Liver (tissue), 9 donors: ENCODE measurements around the gene TULP4. TPM values are rescaled to one million over a fixed set of nuclear protein-coding genes. Genes with fewer than 3 reads are reported as not detected.

Source experiments
- DNase-seq: peaks from one replicate; pipeline ENCODE4 v3.0.0-alpha.2; 2017; ENCODE audit warnings: low spot score
- H3K27ac ChIP-seq, 2 donors: one replicate each; pipeline ENCODE4 v1.7.0; 2013; ENCODE audit warnings: inconsistent platforms in 2 of 2, low read length in 2 of 2, control low read depth in 1 of 2, low read depth in 1 of 2, mild to moderate bottlenecking in 1 of 2
- H3K27me3 ChIP-seq, 4 donors: one replicate each; pipeline versions ENCODE4 v1.6.1 to v1.7.0; 2013; ENCODE audit warnings: low read length in 3 of 4, inconsistent platforms in 1 of 4, mild to moderate bottlenecking in 1 of 4, moderate library complexity in 1 of 4; ENCODE audit not compliant: control insufficient read depth in 4 of 4, insufficient read depth in 4 of 4
- H3K36me3 ChIP-seq, 4 donors: one replicate each; pipeline versions ENCODE4 v1.6.1 to v1.7.0; 2013; ENCODE audit warnings: low read length in 3 of 4, mild to moderate bottlenecking in 3 of 4, low read depth in 1 of 4, moderate library complexity in 1 of 4; ENCODE audit not compliant: control insufficient read depth in 4 of 4, insufficient read depth in 3 of 4
- H3K4me1 ChIP-seq, 4 donors: one replicate each; pipeline versions ENCODE4 v1.6.1 to v1.7.0; 2013; ENCODE audit warnings: low read length in 3 of 4, mild to moderate bottlenecking in 3 of 4, moderate library complexity in 1 of 4; ENCODE audit not compliant: control insufficient read depth in 4 of 4, insufficient read depth in 4 of 4
- H3K4me3 ChIP-seq, 3 donors: one replicate each; pipeline versions ENCODE4 v1.6.1 to v1.7.0; 2013; ENCODE audit warnings: low read length in 3 of 3, control low read depth in 1 of 3, low read depth in 1 of 3, mild to moderate bottlenecking in 1 of 3
- H3K9ac ChIP-seq, 2 donors: one replicate each; pipeline ENCODE4 v1.7.0; 2013; ENCODE audit warnings: low read length in 2 of 2, mild to moderate bottlenecking in 2 of 2, moderate library complexity in 2 of 2, control low read depth in 1 of 2, low read depth in 1 of 2
- H3K9me3 ChIP-seq, 4 donors: one replicate each; pipeline versions ENCODE4 v1.6.1 to v1.7.0; 2013; ENCODE audit warnings: low read length in 3 of 4; ENCODE audit not compliant: control insufficient read depth in 4 of 4
- EGR1 ChIP-seq, 2 donors: IDR thresholded peaks; 2 replicates each; pipeline ENCODE4 v1.6.1; 2016 to 2018; ENCODE audit warnings: antibody characterized with exemption in 2 of 2, low read depth in 2 of 2
- FOXA2 ChIP-seq: IDR thresholded peaks from 2 replicates; pipeline ENCODE4 v1.6.1; 2016; ENCODE audit warnings: antibody characterized with exemption
- GABPA ChIP-seq, 2 donors: IDR thresholded peaks in 1 of 2; conservative IDR thresholded peaks in 1 of 2; 2 replicates each; pipeline ENCODE4 v1.6.1; 2016; ENCODE audit warnings: antibody characterized with exemption in 2 of 2, mild to moderate bottlenecking in 1 of 2, moderate library complexity in 1 of 2
- HNF4A ChIP-seq, 2 donors: conservative IDR thresholded peaks; 2 replicates each; pipeline ENCODE4 v1.6.1; 2016; ENCODE audit warnings: antibody characterized with exemption in 2 of 2, mild to moderate bottlenecking in 2 of 2
- HNF4G ChIP-seq: IDR thresholded peaks from 2 replicates; pipeline ENCODE4 v1.6.1; 2016; ENCODE audit warnings: antibody characterized with exemption
- JUND ChIP-seq, 2 donors: IDR thresholded peaks; 2 replicates each; pipeline ENCODE4 v1.6.1; 2016; ENCODE audit warnings: antibody characterized with exemption in 2 of 2
- NR2F2 ChIP-seq: IDR thresholded peaks from 2 replicates; pipeline ENCODE4 v1.6.1; 2016; ENCODE audit warnings: antibody characterized with exemption
- RAD21 ChIP-seq, 2 donors: IDR thresholded peaks; 2 replicates each; pipeline ENCODE4 v1.6.1; 2016; ENCODE audit warnings: antibody characterized with exemption in 2 of 2, mild to moderate bottlenecking in 2 of 2
- REST ChIP-seq: IDR thresholded peaks from 2 replicates; pipeline ENCODE4 v1.6.1; 2016; ENCODE audit warnings: antibody characterized with exemption, mild to moderate bottlenecking
- RXRA ChIP-seq, 2 donors: IDR thresholded peaks; 2 replicates each; pipeline ENCODE4 v1.6.1; 2017 to 2018; ENCODE audit warnings: antibody characterized with exemption in 2 of 2, mild to moderate bottlenecking in 1 of 2
- SP1 ChIP-seq: IDR thresholded peaks from 2 replicates; pipeline ENCODE4 v1.6.1; 2018; ENCODE audit warnings: antibody characterized with exemption, mild to moderate bottlenecking
- TAF1 ChIP-seq: conservative IDR thresholded peaks from 2 replicates; pipeline ENCODE4 v1.6.1; 2016; ENCODE audit warnings: antibody characterized with exemption, mild to moderate bottlenecking
- YY1 ChIP-seq: IDR thresholded peaks from 2 replicates; pipeline ENCODE4 v1.6.1; 2016; ENCODE audit warnings: antibody characterized with exemption, mild to moderate bottlenecking
- ZBTB33 ChIP-seq: IDR thresholded peaks from 2 replicates; pipeline ENCODE4 v1.6.1; 2016; ENCODE audit warnings: antibody characterized with exemption
- WGBS: extraction: QIAGEN DNeasy Blood & Tissue Kit; methylation state at CpG from one replicate; pipeline ENCODE4 v1.1.7; 2013; 5-methylcytosine and 5-hydroxymethylcytosine counted together
- polyA plus RNA-seq, 2 donors: library from polyadenylated mRNA; stranded (reverse) in 1 of 2; unstranded in 1 of 2; fragments of 200-250 nt in 1 of 2; fragments of >200 nt in 1 of 2; fragmentation: Nextera tagmentation in 1 of 2; extraction: Ambion mirVana in 1 of 2; gene quantifications; one replicate each; pipeline versions ENCODE4 v1.2.1 to v1.2.3, GENCODE V29; 2013 to 2015
- total RNA-seq, 2 donors: library from RNA; depleted of rRNA; stranded (reverse); fragments of >200 nt; gene quantifications; one replicate each; pipeline ENCODE4 v1.2.3, GENCODE V29; 2014
- TF ChIP-seq, protein P1 (sequence below): fragments of 150-350 bp; IDR thresholded peaks from 2 replicates; pipeline ENCODE4 v1.5.1; 2017; ENCODE audit warnings: improper control_type of control experiment, low read depth, low read length; ENCODE audit not compliant: missing input control
- TF ChIP-seq, protein P2 (sequence below): IDR thresholded peaks from 2 replicates; pipeline ENCODE4 v1.6.1; 2016; ENCODE audit warnings: antibody characterized with exemption
- TF ChIP-seq, protein P3 (sequence below): IDR thresholded peaks from 2 replicates; pipeline ENCODE4 v1.6.1; 2016; ENCODE audit warnings: antibody characterized with exemption
- donor health status: healthy.
- donor health status: healthy.
- donor health status: healthy.
- donor health status: healthy.
- donor health status: healthy.

Gene TULP4
- total and polyA plus RNA-seq, 4 donors: 2.2 to 53.3 (median 18.0) TPM

- TF ChIP-seq, protein P1, sequence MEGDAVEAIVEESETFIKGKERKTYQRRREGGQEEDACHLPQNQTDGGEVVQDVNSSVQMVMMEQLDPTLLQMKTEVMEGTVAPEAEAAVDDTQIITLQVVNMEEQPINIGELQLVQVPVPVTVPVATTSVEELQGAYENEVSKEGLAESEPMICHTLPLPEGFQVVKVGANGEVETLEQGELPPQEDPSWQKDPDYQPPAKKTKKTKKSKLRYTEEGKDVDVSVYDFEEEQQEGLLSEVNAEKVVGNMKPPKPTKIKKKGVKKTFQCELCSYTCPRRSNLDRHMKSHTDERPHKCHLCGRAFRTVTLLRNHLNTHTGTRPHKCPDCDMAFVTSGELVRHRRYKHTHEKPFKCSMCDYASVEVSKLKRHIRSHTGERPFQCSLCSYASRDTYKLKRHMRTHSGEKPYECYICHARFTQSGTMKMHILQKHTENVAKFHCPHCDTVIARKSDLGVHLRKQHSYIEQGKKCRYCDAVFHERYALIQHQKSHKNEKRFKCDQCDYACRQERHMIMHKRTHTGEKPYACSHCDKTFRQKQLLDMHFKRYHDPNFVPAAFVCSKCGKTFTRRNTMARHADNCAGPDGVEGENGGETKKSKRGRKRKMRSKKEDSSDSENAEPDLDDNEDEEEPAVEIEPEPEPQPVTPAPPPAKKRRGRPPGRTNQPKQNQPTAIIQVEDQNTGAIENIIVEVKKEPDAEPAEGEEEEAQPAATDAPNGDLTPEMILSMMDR: no peak
- no peak for TF ChIP-seq SP1
Measured at GRCh38 chr6:158464483-158464882, 152.2 kb downstream of the TULP4 start (continued).

GRCh38 chr6:158465257-158465656, 153.0 kb downstream of the TULP4 start:
- no peaks in the 10 kb centered on the region for H3K27me3 ChIP-seq
- WGBS: 91% methylated on average over 2 of the region's 2 CpGs
- H3K9me3 ChIP-seq: no peaks in the 10 kb centered on the region
- no peak overlapping the region for H3K27ac ChIP-seq
- no peak overlapping the region for H3K4me3 ChIP-seq
- peaks cover 0 to 12% (median 5%) of the 10 kb centered on the region in 4 donors for H3K36me3 ChIP-seq
- H3K4me1 ChIP-seq: no peaks in the 10 kb centered on the region
- no peak for TF ChIP-seq FOXA2
- no peak for TF ChIP-seq TAF1
- no peak for TF ChIP-seq RAD21 (IDR thresholded peaks at IDR 0.05)
- no peak for TF ChIP-seq REST
- TF ChIP-seq, protein P2, sequence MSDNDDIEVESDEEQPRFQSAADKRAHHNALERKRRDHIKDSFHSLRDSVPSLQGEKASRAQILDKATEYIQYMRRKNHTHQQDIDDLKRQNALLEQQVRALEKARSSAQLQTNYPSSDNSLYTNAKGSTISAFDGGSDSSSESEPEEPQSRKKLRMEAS: no peak
- TF ChIP-seq YY1: no peak
- no peak for TF ChIP-seq HNF4G
- TF ChIP-seq ZBTB33: no peak
- no peak for TF ChIP-seq SP1
- TF ChIP-seq JUND (IDR thresholded peaks at IDR 0.05): no peak
- TF ChIP-seq NR2F2: no peak
- TF ChIP-seq, protein P3, sequence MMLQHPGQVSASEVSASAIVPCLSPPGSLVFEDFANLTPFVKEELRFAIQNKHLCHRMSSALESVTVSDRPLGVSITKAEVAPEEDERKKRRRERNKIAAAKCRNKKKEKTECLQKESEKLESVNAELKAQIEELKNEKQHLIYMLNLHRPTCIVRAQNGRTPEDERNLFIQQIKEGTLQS: no peak
- DNase-seq: no peak
- H3K9ac ChIP-seq: no peak overlapping the region

- peaks cover 0 to 12% (median 6%) of the 10 kb centered on the region in 4 donors for H3K36me3 ChIP-seq
- no peak overlapping the region for H3K9ac ChIP-seq
- no peak overlapping the region for H3K4me3 ChIP-seq
- no peaks in the 10 kb centered on the region for H3K4me1 ChIP-seq
- no peaks in the 10 kb centered on the region for H3K27me3 ChIP-seq
- no peaks in the 10 kb centered on the region for H3K9me3 ChIP-seq
- DNase-seq: no peak
- TF ChIP-seq HNF4G: no peak
- TF ChIP-seq TAF1: no peak
- TF ChIP-seq YY1: no peak
- TF ChIP-seq FOXA2: no peak
- TF ChIP-seq GABPA (IDR thresholded peaks at IDR 0.05 in 1 of 2, conservative IDR thresholded peaks at IDR 0.05 in 1 of 2): no peak
- TF ChIP-seq NR2F2: no peak
- no peak for TF ChIP-seq RXRA (IDR thresholded peaks at IDR 0.05)
- no peak for TF ChIP-seq SP1
- TF ChIP-seq EGR1 (IDR thresholded peaks at IDR 0.05; ENCODE audit: low read depth in 2 of 2): no peak
- no peak for TF ChIP-seq HNF4A (conservative IDR thresholded peaks at IDR 0.05)
- TF ChIP-seq REST: no peak
- 88% methylated on average over 3 of the region's 3 CpGs for WGBS
- no peak overlapping the region for H3K27ac ChIP-seq
Measured at GRCh38 chr6:158465747-158466146, 153.5 kb downstream of the TULP4 start.
